ENCODE results near the gene CPLANE1.

CPLANE1 gene

GRCh38 chr5:37063739-37064138 is 185.4 kb downstream of the CPLANE1 start:
- TF ChIP-seq RARB (CRISPR knock-in tag; IDR thresholded peaks at IDR 0.05) (no peak), ZNF565 (CRISPR knock-in tag; conservative IDR thresholded peaks at IDR 0.05; ENCODE audit: low read depth) (no peak), ARNTL (CRISPR knock-in tag; IDR thresholded peaks at IDR 0.05; ENCODE audit: borderline replicate concordance, low read depth) (no peak), ZFP30 (CRISPR knock-in tag; IDR thresholded peaks at IDR 0.05) (no peak), CREB5 (CRISPR knock-in tag; IDR thresholded peaks at IDR 0.05; ENCODE audit: low read depth) (no peak), ESRRG (CRISPR knock-in tag; IDR thresholded peaks at IDR 0.05) (no peak), CSRNP3 (CRISPR knock-in tag; IDR thresholded peaks at IDR 0.05) (no peak), OSR1 (CRISPR knock-in tag; IDR thresholded peaks at IDR 0.05) (no peak), BACH2 (CRISPR knock-in tag; IDR thresholded peaks at IDR 0.05; ENCODE audit: borderline replicate concordance) (no peak), ISL1 (CRISPR knock-in tag; IDR thresholded peaks at IDR 0.05) (no peak), CSDC2 (CRISPR knock-in tag; IDR thresholded peaks at IDR 0.05) (no peak), ZNF70 (CRISPR knock-in tag; IDR thresholded peaks at IDR 0.05) (no peak), SNAI2 (CRISPR knock-in tag; IDR thresholded peaks at IDR 0.05) (no peak), PATZ1 (CRISPR knock-in tag; IDR thresholded peaks at IDR 0.05; ENCODE audit: borderline replicate concordance) (no peak), PPARA (CRISPR knock-in tag; IDR thresholded peaks at IDR 0.05; ENCODE audit: borderline replicate concordance) (no peak), ZNF8 (CRISPR knock-in tag; IDR thresholded peaks at IDR 0.05) (no peak), TCF4 (CRISPR knock-in tag; IDR thresholded peaks at IDR 0.05; ENCODE audit: borderline replicate concordance) (no peak), ZFP3 (CRISPR knock-in tag; IDR thresholded peaks at IDR 0.05) (no peak)
- no peak for ATAC-seq

- TF ChIP-seq BACH2 (CRISPR knock-in tag; IDR thresholded peaks at IDR 0.05; ENCODE audit: borderline replicate concordance) = no peak
- no peak for TF ChIP-seq SNAI2 (CRISPR knock-in tag; IDR thresholded peaks at IDR 0.05)
- no peak for TF ChIP-seq ZNF8 (CRISPR knock-in tag; IDR thresholded peaks at IDR 0.05)
- TF ChIP-seq TOX (CRISPR knock-in tag; IDR thresholded peaks at IDR 0.05; ENCODE audit: borderline replicate concordance) = no peak
- no peak for TF ChIP-seq TCF4 (CRISPR knock-in tag; IDR thresholded peaks at IDR 0.05; ENCODE audit: borderline replicate concordance)
- TF ChIP-seq ARNTL (CRISPR knock-in tag; IDR thresholded peaks at IDR 0.05; ENCODE audit: borderline replicate concordance, low read depth) = no peak
- no peak for TF ChIP-seq ZFP30 (CRISPR knock-in tag; IDR thresholded peaks at IDR 0.05)
- no peak for TF ChIP-seq GLIS3 (CRISPR knock-in tag; IDR thresholded peaks at IDR 0.05)
- no peak for TF ChIP-seq CREB5 (CRISPR knock-in tag; IDR thresholded peaks at IDR 0.05; ENCODE audit: low read depth)
- no peak for ATAC-seq
Observed at GRCh38 chr5:37060030-37060429, 189.1 kb downstream of the CPLANE1 start.

- TF ChIP-seq RARB (CRISPR knock-in tag; IDR thresholded peaks at IDR 0.05) (no peak), ARNTL (CRISPR knock-in tag; IDR thresholded peaks at IDR 0.05; ENCODE audit: borderline replicate concordance, low read depth) (no peak), ISL1 (CRISPR knock-in tag; IDR thresholded peaks at IDR 0.05) (no peak), TSHZ2 (CRISPR knock-in tag; IDR thresholded peaks at IDR 0.05) (no peak), PATZ1 (CRISPR knock-in tag; IDR thresholded peaks at IDR 0.05; ENCODE audit: borderline replicate concordance) (no peak)
- ATAC-seq = no peak
Observed at GRCh38 chr5:37056762-37057161, 192.4 kb downstream of the CPLANE1 start.

Data from SK-N-SH treated with all-trans-retinoic acid at 6 μM for 48 hours (cell line).